ENCODE measurements around the gene FER.

- TF ChIP-seq, protein P1, sequence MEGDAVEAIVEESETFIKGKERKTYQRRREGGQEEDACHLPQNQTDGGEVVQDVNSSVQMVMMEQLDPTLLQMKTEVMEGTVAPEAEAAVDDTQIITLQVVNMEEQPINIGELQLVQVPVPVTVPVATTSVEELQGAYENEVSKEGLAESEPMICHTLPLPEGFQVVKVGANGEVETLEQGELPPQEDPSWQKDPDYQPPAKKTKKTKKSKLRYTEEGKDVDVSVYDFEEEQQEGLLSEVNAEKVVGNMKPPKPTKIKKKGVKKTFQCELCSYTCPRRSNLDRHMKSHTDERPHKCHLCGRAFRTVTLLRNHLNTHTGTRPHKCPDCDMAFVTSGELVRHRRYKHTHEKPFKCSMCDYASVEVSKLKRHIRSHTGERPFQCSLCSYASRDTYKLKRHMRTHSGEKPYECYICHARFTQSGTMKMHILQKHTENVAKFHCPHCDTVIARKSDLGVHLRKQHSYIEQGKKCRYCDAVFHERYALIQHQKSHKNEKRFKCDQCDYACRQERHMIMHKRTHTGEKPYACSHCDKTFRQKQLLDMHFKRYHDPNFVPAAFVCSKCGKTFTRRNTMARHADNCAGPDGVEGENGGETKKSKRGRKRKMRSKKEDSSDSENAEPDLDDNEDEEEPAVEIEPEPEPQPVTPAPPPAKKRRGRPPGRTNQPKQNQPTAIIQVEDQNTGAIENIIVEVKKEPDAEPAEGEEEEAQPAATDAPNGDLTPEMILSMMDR (conservative IDR thresholded peaks at IDR 0.05), result no peak
- TF ChIP-seq EZH2 (IDR thresholded peaks at IDR 0.05; ENCODE audit: low read depth), result no peak
These were observed 71.0 kb downstream of the FER start for GRCh38 chr5:108818613-108819272.
